H1 (cell line): ENCODE results near the gene RETREG1. TPM values are rescaled to one million over a fixed set of nuclear protein-coding genes. Genes with fewer than 3 reads are reported as not detected.

Source experiments
- ATF3 ChIP-seq: IDR thresholded peaks from 2 replicates; pipeline ENCODE4 v1.6.1; 2011; ENCODE audit warnings: low read depth, mild to moderate bottlenecking, low read length; ENCODE audit not compliant: insufficient read depth
- KDM5A ChIP-seq: fragments of 200-600 bp; IDR thresholded peaks from 2 replicates; pipeline ENCODE4 v1.7.1; 2012; ENCODE audit warnings: mild to moderate bottlenecking, low read length, inconsistent platforms, mixed read lengths
- polyA plus RNA-seq, 7 experiments: library from polyadenylated mRNA; depleted of rRNA in 3 of 7; stranded (reverse) in 5 of 7; unstranded in 2 of 7; fragments of >200 nt in 5 of 7; fragments of 200-250 nt in 2 of 7; gene quantifications; 1 replicate in 5 of 7; 2 replicates in 1 of 7; 4 replicates in 1 of 7; pipeline versions ENCODE4 v1.2.1 to v1.2.3, GENCODE V29; 2011 to 2013; ENCODE audit warnings: missing spikeins in 2 of 7, mixed read lengths in 2 of 7
- total RNA-seq: library from RNA; stranded (reverse); fragmentation: NEBNext Ultra II Directional; extraction: Animal tissue kit (Norgen Biotek cat#: 25700); gene quantifications from 2 replicates; pipeline ENCODE4 v1.2.1, GENCODE V29; 2021
- TF ChIP-seq, protein P1 (sequence below): IDR thresholded peaks from 2 replicates; pipeline ENCODE4 v1.6.1; 2012; ENCODE audit warnings: low read length, inconsistent platforms

The RETREG1 gene
- total and polyA plus RNA-seq, 2 of the 8 experiments (the other 6 are each of a cell fraction or from before 2014, with no cell fraction given) = 0.62 to 1.9 TPM

DNA sequence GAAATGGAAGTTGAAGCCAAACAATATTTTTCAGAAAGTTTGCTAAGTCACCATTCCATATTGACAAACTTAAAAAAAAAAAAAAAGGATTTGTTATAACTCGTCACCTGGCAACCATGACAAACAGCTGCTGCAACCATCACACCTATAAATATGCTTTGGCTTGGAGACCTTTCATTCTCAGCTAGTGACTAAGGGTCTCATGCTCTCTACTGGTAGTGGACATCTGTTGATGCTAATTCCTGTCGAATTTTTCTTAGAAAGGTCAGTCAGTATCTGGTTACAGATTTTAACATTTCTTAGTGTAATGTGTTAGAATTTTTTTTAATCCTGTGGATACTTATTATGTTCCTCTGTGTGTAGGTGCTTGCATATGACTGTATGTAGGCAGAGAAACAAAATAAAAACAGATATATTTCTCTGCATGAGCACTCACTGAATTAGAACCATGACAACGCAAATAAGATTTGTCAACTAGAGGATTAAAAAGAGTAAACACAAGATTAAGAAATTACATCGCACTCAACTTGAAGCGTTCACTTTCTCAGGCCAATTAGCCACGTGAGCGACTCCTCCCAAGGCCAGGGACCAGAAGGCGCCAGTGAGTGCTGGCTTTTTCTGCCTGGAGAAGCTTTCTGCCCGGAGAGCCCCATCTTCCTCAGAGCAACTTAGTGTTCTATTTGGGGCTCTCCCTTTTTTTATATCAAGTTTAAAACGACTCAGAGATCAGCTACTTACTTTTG lies 124.2 kb downstream of the RETREG1 start (continued):
- TF ChIP-seq, protein P1, sequence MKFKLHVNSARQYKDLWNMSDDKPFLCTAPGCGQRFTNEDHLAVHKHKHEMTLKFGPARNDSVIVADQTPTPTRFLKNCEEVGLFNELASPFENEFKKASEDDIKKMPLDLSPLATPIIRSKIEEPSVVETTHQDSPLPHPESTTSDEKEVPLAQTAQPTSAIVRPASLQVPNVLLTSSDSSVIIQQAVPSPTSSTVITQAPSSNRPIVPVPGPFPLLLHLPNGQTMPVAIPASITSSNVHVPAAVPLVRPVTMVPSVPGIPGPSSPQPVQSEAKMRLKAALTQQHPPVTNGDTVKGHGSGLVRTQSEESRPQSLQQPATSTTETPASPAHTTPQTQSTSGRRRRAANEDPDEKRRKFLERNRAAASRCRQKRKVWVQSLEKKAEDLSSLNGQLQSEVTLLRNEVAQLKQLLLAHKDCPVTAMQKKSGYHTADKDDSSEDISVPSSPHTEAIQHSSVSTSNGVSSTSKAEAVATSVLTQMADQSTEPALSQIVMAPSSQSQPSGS = no peak
- TF ChIP-seq ATF3 (no peak), KDM5A (no peak)
